ENCODE measurements around the gene CSNK1G1. TPM values are rescaled to one million over a fixed set of nuclear protein-coding genes. Genes with fewer than 3 reads are reported as not detected.

Gene CSNK1G1
- polyA plus RNA-seq, 1 of the 3 experiments (the other 2 are of a cell fraction) = 10.2 TPM

GRCh38 chr15:64146885-64147681 is 208.9 kb downstream of the CSNK1G1 start:
- POLR2A ChIA-PET = interaction anchor here (1.3 to 1.8 kb wide), 5 partner anchors 13 to 54 kb away, joined by 3 to 9 read pairs (median 5); partner anchors contain the start of genes CIAO2A, PPIB and SNX1
- CTCF ChIA-PET = interaction anchor here (0.9 to 1.8 kb wide), 7 partner anchors 8 to 80 kb away, joined by 3 to 6 read pairs (median 4); partner anchors contain the start of genes PPIB and SNX1
- Histone ChIP-seq H2AFZ (ENCODE audit: low read depth) (no peak overlapping the region), H3K9me3 (no peaks in the 10 kb centered on the region), H3K4me3 (ENCODE audit: low read depth in 2 of 2, low read length in 1 of 2) (no peak overlapping the region; a peak in 2 of 4 replicates), H3K27ac (ENCODE audit: low read depth in 2 of 2, low read length in 1 of 2) (peak overlapping the region in 1 of 2 experiments; percentile 89; a peak in 2 of 4 replicates), H3K4me1 (ENCODE audit: control insufficient read depth in 1 of 2, insufficient read depth in 2 of 2, low read depth in 1 of 2, low read length in 1 of 2) (peaks cover 0 to 36% of the 10 kb centered on the region in 2 experiments; a peak in 2 of 4 replicates), H3K9ac (no peak overlapping the region), H3K27me3 (ENCODE audit: insufficient read depth) (no peaks in the 10 kb centered on the region), H3F3A (replicated peaks; ENCODE audit: insufficient read depth) (peaks cover 11% of the 10 kb centered on the region), H3K4me2 (no peak overlapping the region), H3K79me2 (ENCODE audit: insufficient read depth) (no peaks in the 10 kb centered on the region), H3K9me2 (no peaks in the 10 kb centered on the region), H4K20me1 (ENCODE audit: insufficient read depth) (no peaks in the 10 kb centered on the region), H3K36me3 (replicated peaks in 1 of 2; ENCODE audit: control insufficient read depth in 1 of 2, insufficient read depth in 2 of 2, low read length in 1 of 2) (peaks cover 0 to 25% of the 10 kb centered on the region in 2 experiments)
- peak; percentile 94 for DNase-seq
- TF ChIP-seq ELF1 (IDR thresholded peaks at IDR 0.05) = no peak
- peak; percentile 43; the same call in 1 of the 2 replicates for TF ChIP-seq MXI1 (IDR thresholded peaks at IDR 0.05; ENCODE audit: low read depth, low read length)
- TF ChIP-seq RAD21 (IDR thresholded peaks at IDR 0.05; ENCODE audit: low read length) = peak; percentile 8; the same call in 1 of the 2 replicates
- peak; percentile 77 for TF ChIP-seq RCOR1 (IDR thresholded peaks at IDR 0.05; ENCODE audit: low read length)
- peak; percentile 99 for TF ChIP-seq GATA2 (CRISPR knock-in tag; IDR thresholded peaks at IDR 0.05)
- peak; percentile 93 for TF ChIP-seq FOXJ3 (CRISPR knock-in tag; IDR thresholded peaks at IDR 0.05)
- TF ChIP-seq CHD2 (IDR thresholded peaks at IDR 0.05; ENCODE audit: low read length, partially characterized antibody) = peak; percentile 90
- TF ChIP-seq NFIC (IDR thresholded peaks at IDR 0.05; ENCODE audit: borderline replicate concordance) = 0 out of 2 replicates have a peak, but pooled peaks have one; percentile 30
- TF ChIP-seq FOXM1 (IDR thresholded peaks at IDR 0.05; ENCODE audit: low read depth) = no peak
- TF ChIP-seq EP300 (IDR thresholded peaks at IDR 0.05; ENCODE audit: borderline replicate concordance in 1 of 2, low read depth in 1 of 2, low read length in 1 of 2) = peak in 1 of 2 experiments; percentile 69; a peak in 2 of 4 replicates
- 60% methylated on average over 11 of the region's 26 CpGs for WGBS (ENCODE audit: low lambda C conversion rate)

GRCh38 chr15:64146520-64146884 is 209.5 kb downstream of the CSNK1G1 start:
- no peak for TF ChIP-seq NFIC (IDR thresholded peaks at IDR 0.05; ENCODE audit: borderline replicate concordance)
- TF ChIP-seq YY1 (IDR thresholded peaks at IDR 0.05; ENCODE audit: low read depth) = no peak
- no peak for TF ChIP-seq FOXM1 (IDR thresholded peaks at IDR 0.05; ENCODE audit: low read depth)
- no peak for TF ChIP-seq CHD2 (IDR thresholded peaks at IDR 0.05; ENCODE audit: low read length, partially characterized antibody)
- TF ChIP-seq RCOR1 (IDR thresholded peaks at IDR 0.05; ENCODE audit: low read length) = no peak
- TF ChIP-seq REST (IDR thresholded peaks at IDR 0.05; ENCODE audit: low read depth, low read length) = no peak
- no peak for TF ChIP-seq USF1 (IDR thresholded peaks at IDR 0.05; ENCODE audit: borderline replicate concordance, low read depth)
- TF ChIP-seq MEF2A (IDR thresholded peaks at IDR 0.05; ENCODE audit: borderline replicate concordance, low read depth) = no peak
- no peak for TF ChIP-seq POLR2AphosphoS5 (IDR thresholded peaks at IDR 0.05; ENCODE audit: low read depth, low read length)
- no peak for TF ChIP-seq JUND (IDR thresholded peaks at IDR 0.05)
- H3K4me3 ChIP-seq (ENCODE audit: low read depth in 2 of 2, low read length in 1 of 2) = no peak overlapping the region; a peak in 1 of 4 replicates
- no peaks in the 10 kb centered on the region for H3K9me3 ChIP-seq
- peak overlapping the region in 1 of 2 experiments; percentile 89; a peak in 2 of 4 replicates for H3K27ac ChIP-seq (ENCODE audit: low read depth in 2 of 2, low read length in 1 of 2)
- no peak overlapping the region for H2AFZ ChIP-seq (ENCODE audit: low read depth)
- ChIA-PET CTCF (interaction anchor here (1.1 to 1.8 kb wide), 5 partner anchors 9 to 79 kb away, joined by 3 to 6 read pairs (median 4); partner anchors contain the start of gene SNX1), POLR2A (interaction anchor here (1.3 to 1.8 kb wide), 5 partner anchors 14 to 53 kb away, joined by 3 to 9 read pairs (median 5); partner anchors contain the start of genes CIAO2A, PPIB and SNX1)
- 68% methylated on average over 3 of the region's 3 CpGs for WGBS (ENCODE audit: low lambda C conversion rate)
- peaks cover 0 to 33% of the 10 kb centered on the region in 2 experiments; a peak in 2 of 4 replicates for H3K4me1 ChIP-seq (ENCODE audit: control insufficient read depth in 1 of 2, insufficient read depth in 2 of 2, low read depth in 1 of 2, low read length in 1 of 2)
- no peak overlapping the region for H3K9ac ChIP-seq
- no peaks in the 10 kb centered on the region for H4K20me1 ChIP-seq (ENCODE audit: insufficient read depth)
- H3K9me2 ChIP-seq = no peaks in the 10 kb centered on the region
- DNase-seq = no peak
- peaks cover 0 to 27% of the 10 kb centered on the region in 2 experiments for H3K36me3 ChIP-seq (replicated peaks in 1 of 2; ENCODE audit: control insufficient read depth in 1 of 2, insufficient read depth in 2 of 2, low read length in 1 of 2)
- H3K27me3 ChIP-seq (ENCODE audit: insufficient read depth) = no peaks in the 10 kb centered on the region
- peaks cover 11% of the 10 kb centered on the region for H3F3A ChIP-seq (replicated peaks; ENCODE audit: insufficient read depth)
- no peak overlapping the region for H3K4me2 ChIP-seq
- H3K79me2 ChIP-seq (ENCODE audit: insufficient read depth) = no peaks in the 10 kb centered on the region

All from SK-N-SH (cell line).